Retinal pigment epithelial cell (primary cell): Measurements from ENCODE around the gene PCSK6.

Experiments used
- DNase-seq: peaks from one replicate; pipeline ENCODE4 v3.0.0-alpha.2; 2010; ENCODE audit warnings: low read depth
- H3K4me3 ChIP-seq: 2 replicates; pipeline ENCODE4 v1.5.1; 2011; ENCODE audit warnings: mild to moderate bottlenecking, low read length, control low read depth, moderate library complexity
- CTCF ChIP-seq: conservative IDR thresholded peaks from 2 replicates; pipeline ENCODE4 v1.5.1; 2011; ENCODE audit warnings: low read depth, low read length, control low read depth, inconsistent platforms

Gene PCSK6

GRCh38 chr15:101489599-101490407 lies at the start of gene PCSK6:
PCSK6 (minus strand) TSS chr15:101489707; CDS start chr15:101489670, 37 bp downstream.
- no peak for DNase-seq
- TF ChIP-seq CTCF: no peak
- no peak within 1 kb of the TSS for H3K4me3 ChIP-seq

GRCh38 chr15:101538996-101539395 lies 49.5 kb upstream of the PCSK6 start:
- H3K4me3 ChIP-seq: no peak overlapping the region
- no peak for DNase-seq
- TF ChIP-seq CTCF: no peak

DNA sequence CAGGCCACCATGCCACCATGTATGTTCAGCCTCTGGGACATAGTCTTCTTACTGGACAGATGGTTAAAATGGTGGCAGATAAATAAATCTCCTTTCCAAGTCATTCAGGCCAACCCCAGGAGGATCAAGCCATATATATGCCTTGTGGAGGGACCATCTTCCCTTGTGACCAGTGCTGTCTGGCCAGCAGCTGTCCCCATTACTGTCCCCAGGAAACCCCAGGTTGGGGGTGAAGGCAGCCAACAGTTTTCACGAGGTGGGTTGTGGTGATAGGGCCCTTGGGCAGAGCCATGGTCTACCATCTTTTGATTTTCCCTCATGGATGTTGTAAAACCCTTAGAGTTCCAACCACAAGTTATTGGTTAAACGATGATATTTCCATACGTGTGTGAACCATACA lies 48.7 kb upstream of the PCSK6 start:
- no peak overlapping the region for H3K4me3 ChIP-seq
- no peak for TF ChIP-seq CTCF
- DNase-seq: no peak

DNA sequence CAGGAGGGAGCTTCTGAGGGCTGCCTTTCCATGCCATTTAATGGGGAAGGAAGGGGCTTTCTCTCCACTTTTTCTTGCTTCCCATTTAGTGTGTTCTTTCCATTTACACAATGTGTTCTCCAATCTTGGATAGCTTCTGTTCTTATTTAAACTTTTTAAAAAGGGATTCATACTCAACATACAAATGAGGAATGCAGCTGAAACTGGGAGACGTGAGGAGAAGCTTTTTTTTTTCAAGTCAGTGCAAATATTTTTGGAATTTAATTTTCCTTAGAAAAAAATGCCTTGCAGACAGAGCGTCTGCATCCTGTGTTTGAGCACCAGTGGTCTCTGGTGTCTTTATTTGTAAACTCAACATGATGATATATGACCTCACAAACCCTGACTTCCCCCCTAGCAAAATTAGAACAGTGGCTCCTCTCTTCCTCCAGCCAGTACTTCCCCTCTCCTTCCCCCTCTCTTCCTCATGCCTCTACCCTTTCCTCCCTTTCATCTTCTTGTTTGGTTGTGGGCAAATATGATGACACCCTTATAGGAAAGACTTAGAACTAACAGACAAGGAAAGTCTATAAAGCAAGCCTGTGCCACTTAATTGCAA lies 48.1 kb upstream of the PCSK6 start:
- TF ChIP-seq CTCF: no peak
- DNase-seq: no peak
- no peak overlapping the region for H3K4me3 ChIP-seq

DNA sequence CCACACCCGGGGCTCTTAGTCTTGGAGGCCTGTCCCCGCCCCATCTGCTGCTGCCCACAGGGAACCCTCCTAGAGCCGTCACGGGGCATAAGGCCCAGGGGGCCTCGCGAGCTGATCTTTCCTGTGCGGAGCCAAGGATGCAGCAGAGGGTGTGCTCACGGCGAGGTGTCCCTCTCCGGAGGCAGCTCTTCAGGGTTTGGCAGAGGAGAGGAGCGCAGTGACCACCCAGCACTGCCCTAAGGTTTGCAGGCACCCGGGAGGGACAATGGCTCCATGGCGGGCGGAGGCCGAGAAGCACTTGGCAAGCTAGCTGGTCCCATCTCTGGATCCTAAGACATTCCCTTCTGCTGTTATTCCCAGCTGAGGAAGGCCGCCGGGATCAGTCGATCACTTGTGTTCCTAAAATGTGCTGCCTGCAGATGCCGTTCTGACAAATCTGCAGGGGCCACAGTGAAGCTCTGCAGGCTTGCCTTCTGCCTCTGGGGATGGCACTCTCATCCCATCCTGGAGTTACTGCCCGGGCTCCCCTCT lies 47.4 kb upstream of the PCSK6 start:
- TF ChIP-seq CTCF: no peak
- DNase-seq: no peak
- H3K4me3 ChIP-seq: no peak overlapping the region

GRCh38 chr15:101536166-101536874 lies 46.8 kb upstream of the PCSK6 start:
- no peak overlapping the region for H3K4me3 ChIP-seq

More at GRCh38 chr15:101536166-101536874, 46.8 kb upstream of the PCSK6 start:
- DNase-seq: no peak
- no peak for TF ChIP-seq CTCF
